AG09309 (cell line): ENCODE results near the gene MALRD1.

ENCODE experiments used
- DNase-seq: peaks from one replicate; pipeline ENCODE4 v3.0.0-alpha.2; 2010; ENCODE audit warnings: low read depth
- H3K4me3 ChIP-seq: 2 replicates; pipeline ENCODE4 v1.5.1; 2011; ENCODE audit warnings: mild to moderate bottlenecking, low read depth, low read length, moderate library complexity; ENCODE audit not compliant: control insufficient read depth
- TF ChIP-seq, protein P1 (sequence below): IDR thresholded peaks from 2 replicates; pipeline ENCODE4 v1.5.1; 2011; ENCODE audit warnings: mild to moderate bottlenecking, low read depth, low read length, inconsistent platforms; ENCODE audit not compliant: insufficient read depth, control insufficient read depth; ENCODE audit errors: missing control alignments

MALRD1 gene

GRCh38 chr10:19701427-19702052 is 652.9 kb downstream of the MALRD1 start:
- DNase-seq, result no peak
- TF ChIP-seq, protein P1, sequence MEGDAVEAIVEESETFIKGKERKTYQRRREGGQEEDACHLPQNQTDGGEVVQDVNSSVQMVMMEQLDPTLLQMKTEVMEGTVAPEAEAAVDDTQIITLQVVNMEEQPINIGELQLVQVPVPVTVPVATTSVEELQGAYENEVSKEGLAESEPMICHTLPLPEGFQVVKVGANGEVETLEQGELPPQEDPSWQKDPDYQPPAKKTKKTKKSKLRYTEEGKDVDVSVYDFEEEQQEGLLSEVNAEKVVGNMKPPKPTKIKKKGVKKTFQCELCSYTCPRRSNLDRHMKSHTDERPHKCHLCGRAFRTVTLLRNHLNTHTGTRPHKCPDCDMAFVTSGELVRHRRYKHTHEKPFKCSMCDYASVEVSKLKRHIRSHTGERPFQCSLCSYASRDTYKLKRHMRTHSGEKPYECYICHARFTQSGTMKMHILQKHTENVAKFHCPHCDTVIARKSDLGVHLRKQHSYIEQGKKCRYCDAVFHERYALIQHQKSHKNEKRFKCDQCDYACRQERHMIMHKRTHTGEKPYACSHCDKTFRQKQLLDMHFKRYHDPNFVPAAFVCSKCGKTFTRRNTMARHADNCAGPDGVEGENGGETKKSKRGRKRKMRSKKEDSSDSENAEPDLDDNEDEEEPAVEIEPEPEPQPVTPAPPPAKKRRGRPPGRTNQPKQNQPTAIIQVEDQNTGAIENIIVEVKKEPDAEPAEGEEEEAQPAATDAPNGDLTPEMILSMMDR, result no peak
- H3K4me3 ChIP-seq, result no peak overlapping the region

- TF ChIP-seq, protein P1, result no peak
- no peak for DNase-seq
- no peak overlapping the region for H3K4me3 ChIP-seq
These were observed 653.6 kb downstream of the MALRD1 start for GRCh38 chr10:19702215-19702614.

GRCh38 chr10:19704544-19704943 is 655.9 kb downstream of the MALRD1 start:
- TF ChIP-seq, protein P1, result no peak
- DNase-seq, result no peak

DNA sequence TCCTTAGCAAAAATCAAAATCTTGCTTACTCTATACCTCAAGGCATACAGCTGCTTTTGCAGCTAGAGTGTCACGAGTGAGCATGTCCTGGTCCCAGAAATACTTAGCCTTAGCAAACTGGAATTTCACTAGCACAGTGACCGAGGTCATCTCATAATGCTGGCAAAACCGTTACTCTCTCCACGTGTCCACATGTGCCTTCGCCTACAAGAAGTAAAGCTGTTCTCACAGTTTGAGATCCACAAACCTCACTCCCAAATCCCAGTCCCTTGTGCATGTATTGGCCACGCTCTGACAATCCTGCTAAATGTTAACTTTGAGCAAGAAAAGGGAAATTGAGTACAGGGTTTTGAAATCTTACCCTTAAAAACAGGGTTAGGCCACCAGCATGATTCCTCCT is 656.6 kb downstream of the MALRD1 start:
- TF ChIP-seq, protein P1, result no peak
- no peak for DNase-seq
- H3K4me3 ChIP-seq, result no peak overlapping the region

More at GRCh38 chr10:19704544-19704943, 655.9 kb downstream of the MALRD1 start:
- no peak overlapping the region for H3K4me3 ChIP-seq

DNA sequence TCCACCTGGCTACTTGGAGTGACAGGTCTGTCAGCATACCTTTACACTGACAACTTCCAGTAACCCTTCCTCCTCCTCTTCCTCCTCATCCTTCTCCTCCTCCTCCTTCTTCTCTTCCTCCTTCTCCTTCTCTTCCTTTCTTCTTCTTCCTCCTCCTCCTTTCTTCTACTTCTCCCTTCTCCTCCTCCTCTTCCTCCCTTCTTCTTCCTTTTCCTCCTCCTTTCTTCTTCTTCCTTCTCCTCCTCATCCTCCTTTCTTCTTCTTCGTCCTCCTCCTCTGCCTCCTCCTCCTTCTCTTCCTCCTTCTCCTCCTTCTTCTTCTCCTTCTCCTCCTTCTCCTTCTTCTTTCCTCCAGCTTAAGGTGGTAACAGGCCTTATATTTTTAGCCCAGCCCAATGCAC is 658.3 kb downstream of the MALRD1 start:
- TF ChIP-seq, protein P1, result no peak
- DNase-seq, result no peak
- H3K4me3 ChIP-seq, result no peak overlapping the region

DNA sequence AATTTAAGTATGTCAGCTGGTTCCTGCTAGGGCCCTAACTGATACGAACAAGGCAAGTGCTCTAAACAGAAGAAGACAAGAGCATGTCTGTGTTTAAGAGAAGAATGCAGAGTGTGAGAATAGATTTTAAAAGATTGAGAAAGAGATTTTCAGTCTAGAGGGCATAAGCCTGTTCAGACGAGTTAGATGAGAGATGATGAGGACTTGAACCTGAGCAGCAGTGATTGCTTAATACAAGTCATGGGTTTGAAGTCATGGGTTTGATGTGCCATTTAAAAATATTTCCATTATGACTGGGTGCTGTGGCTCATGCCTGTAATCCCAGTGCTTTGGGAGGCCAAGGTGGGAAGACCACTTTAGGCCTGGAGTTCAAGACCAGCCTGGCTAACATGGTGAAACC is 658.8 kb downstream of the MALRD1 start:
- TF ChIP-seq, protein P1, result no peak
- no peak for DNase-seq
- H3K4me3 ChIP-seq, result no peak overlapping the region
